K562 (cell line): ENCODE measurements around the gene MKLN1. TPM values are rescaled to one million over a fixed set of nuclear protein-coding genes. Genes with fewer than 3 reads are reported as not detected.

Experiments
- BCOR ChIP-seq: fragments of 450-650 bp; IDR thresholded peaks from 2 replicates; pipeline ENCODE4 v1.6.1; 2016
- CTCFL ChIP-seq: IDR thresholded peaks from 2 replicates; pipeline ENCODE4 v1.6.1; 2011; ENCODE audit warnings: borderline replicate concordance, low read depth, mild to moderate bottlenecking, moderate library complexity, low read length; ENCODE audit not compliant: insufficient read depth, poor library complexity, severe bottlenecking
- E2F8 ChIP-seq: fragments of 450-650 bp; IDR thresholded peaks from 2 replicates; pipeline ENCODE4 v1.7.1; 2018; ENCODE audit warnings: mild to moderate bottlenecking, low read depth; ENCODE audit not compliant: partially characterized antibody
- ESRRB ChIP-seq: fragments of 250-450 bp; sonication (Bioruptor Pico); IDR thresholded peaks from 2 replicates; pipeline ENCODE4 v1.5.0; 2020; ENCODE audit warnings: mild to moderate bottlenecking, moderate library complexity, borderline replicate concordance
- HDAC2 ChIP-seq: fragments of 450-650 bp; IDR thresholded peaks from 2 replicates; pipeline ENCODE4 v1.6.1; 2016; ENCODE audit warnings: mild to moderate bottlenecking
- HLTF ChIP-seq: fragments of 450-650 bp; IDR thresholded peaks from 2 replicates; pipeline ENCODE4 v1.6.1; 2016
- HMG20B ChIP-seq: fragments of 250-450 bp; sonication (Bioruptor Pico); IDR thresholded peaks from 2 replicates; pipeline ENCODE4 v1.5.0; 2021; ENCODE audit warnings: mild to moderate bottlenecking
- HNRNPUL1 ChIP-seq: fragments of 200-400 bp; formaldehyde crosslinking; IDR thresholded peaks from 2 replicates; pipeline ENCODE4 v1.6.1; 2017; ENCODE audit warnings: low read length
- MEF2D ChIP-seq: conservative IDR thresholded peaks from 2 replicates; pipeline ENCODE4 v1.6.1; 2016; ENCODE audit warnings: low read depth, missing genetic modification characterization, missing compliant biosample characterization
- MTA3 ChIP-seq: fragments of 450-650 bp; formaldehyde crosslinking; IDR thresholded peaks from 2 replicates; pipeline ENCODE4 v1.6.1; 2017; ENCODE audit warnings: mild to moderate bottlenecking, borderline replicate concordance
- MYC ChIP-seq, 2 experiments: fragments of 250-450 bp in 1 of 2; sonication (Bioruptor Pico) in 1 of 2; IDR thresholded peaks; 2 replicates each; pipeline versions ENCODE4 v1.5.1 to v1.6.1; 2012 to 2021; ENCODE audit warnings: low read depth in 2 of 2, borderline replicate concordance in 1 of 2, improper control_type of control experiment in 1 of 2, low read length in 1 of 2, mild to moderate bottlenecking in 1 of 2, moderate library complexity in 1 of 2
- MYNN ChIP-seq, 2 experiments: sonication (generic); formaldehyde crosslinking in 1 of 2; IDR thresholded peaks; 2 replicates each; pipeline versions ENCODE4 v1.5.0 to v1.6.1; 2016 to 2020; ENCODE audit warnings: antibody characterized with exemption in 1 of 2, missing genetic modification reagents in 1 of 2
- NEUROD1 ChIP-seq: fragments of 150-350 bp; IDR thresholded peaks from 2 replicates; pipeline ENCODE4 v1.6.1; 2014; ENCODE audit warnings: borderline replicate concordance, low read length, low read depth; ENCODE audit not compliant: partially characterized antibody
- NUFIP1 ChIP-seq: fragments of 450-650 bp; IDR thresholded peaks from 2 replicates; pipeline ENCODE4 v1.6.1; 2018; ENCODE audit not compliant: partially characterized antibody
- OTX1 ChIP-seq: fragments of 450-650 bp; formaldehyde crosslinking; IDR thresholded peaks from 2 replicates; pipeline ENCODE4 v1.4.0; 2022; ENCODE audit warnings: mild to moderate bottlenecking
- PTBP1 ChIP-seq: fragments of 200-400 bp; formaldehyde crosslinking; IDR thresholded peaks from 2 replicates; pipeline ENCODE4 v1.6.1; 2017; ENCODE audit warnings: low read depth, low read length
- SNRNP70 ChIP-seq: fragments of 200-400 bp; formaldehyde crosslinking; optimal IDR thresholded peaks from 2 replicates; pipeline ENCODE3; 2017; ENCODE audit warnings: low read depth, low read length
- ZNF140 ChIP-seq: fragments of 250-450 bp; sonication (Bioruptor Pico); IDR thresholded peaks from 2 replicates; pipeline ENCODE4 v1.8.0; 2021; ENCODE audit warnings: moderate library complexity, mild to moderate bottlenecking, inconsistent platforms
- ZNF184 ChIP-seq: sonication (generic); formaldehyde crosslinking; IDR thresholded peaks from 2 replicates; pipeline ENCODE4 v1.5.0; 2020; ENCODE audit warnings: missing genetic modification reagents
- ZNF224 ChIP-seq: sonication (generic); formaldehyde crosslinking; IDR thresholded peaks from 2 replicates; pipeline ENCODE4 v1.8.0; 2022; ENCODE audit warnings: mild to moderate bottlenecking, missing genetic modification reagents
- ZNF57 ChIP-seq: fragments of 450-650 bp; formaldehyde crosslinking; IDR thresholded peaks from 2 replicates; pipeline ENCODE4 v1.4.0; 2020; ENCODE audit warnings: mild to moderate bottlenecking, moderate library complexity
- ZNF589 ChIP-seq: fragments of 200-800 bp; sonication (Bioruptor generic); IDR thresholded peaks from 2 replicates; pipeline ENCODE4 v1.6.1; 2016; ENCODE audit warnings: low read depth, missing genetic modification characterization, missing compliant biosample characterization
- polyA plus RNA-seq, 8 experiments: library from polyadenylated mRNA; depleted of rRNA in 4 of 8; stranded (reverse) in 5 of 8; unstranded in 3 of 8; fragments of >200 nt; fragmentation: Nextera tagmentation in 2 of 8; fragmentation: Illumina TruSeq in 1 of 8; extraction: Ambion mirVana in 2 of 8; extraction: Trizol in 1 of 8; gene quantifications; 2 replicates each; pipeline versions ENCODE4 v1.2.1 to v1.2.3, GENCODE V29; 2011 to 2014; ENCODE audit warnings: inconsistent platforms in 1 of 8, missing spikeins in 1 of 8
- total RNA-seq, 7 experiments: library from RNA; depleted of rRNA in 6 of 7; stranded (reverse); fragments of >200 nt in 6 of 7; fragmentation: Illumina TruSeq in 2 of 7; extraction: Trizol in 2 of 7; gene quantifications; 2 replicates each; pipeline versions ENCODE4 v1.2.1 to v1.2.3, GENCODE V29; 2011 to 2021; ENCODE audit warnings: low replicate concordance in 1 of 7
- TF ChIP-seq, protein P1 (sequence below): fragments of 250-450 bp; sonication (Bioruptor Pico); IDR thresholded peaks from 2 replicates; pipeline ENCODE4 v1.4.0; 2020; ENCODE audit warnings: mild to moderate bottlenecking, moderate library complexity, borderline replicate concordance

Gene MKLN1
- total and polyA plus RNA-seq, 9 of the 15 experiments (the other 6 are each of a cell fraction or from before 2014, with no cell fraction given): 18.6 to 80.4 (median 56.0) TPM

- TF ChIP-seq MYC (IDR thresholded peaks at IDR 0.05; ENCODE audit: low read depth, low read length) (no peak), MYC (CRISPR knock-in tag; IDR thresholded peaks at IDR 0.05; ENCODE audit: borderline replicate concordance, low read depth) (no peak), OTX1 (CRISPR knock-in tag) (no peak), MYNN (IDR thresholded peaks at IDR 0.05) (no peak), MYNN (CRISPR knock-in tag; IDR thresholded peaks at IDR 0.05) (no peak), ESRRB (CRISPR knock-in tag) (no peak), HMG20B (no peak), HDAC2 (0 out of 2 replicates have a peak, but pooled peaks have one; percentile 26), CTCFL (no peak), HLTF (peak; percentile 50; the same call in 1 of the 2 replicates), MEF2D (tag) (no peak), ZNF224 (CRISPR knock-in tag) (no peak), ZNF184 (CRISPR knock-in tag) (no peak), PTBP1 (no peak), HNRNPUL1 (no peak), NEUROD1 (no peak), E2F8 (peak; percentile 20), ZNF57 (CRISPR knock-in tag) (no peak), MTA3 (0 out of 2 replicates have a peak, but pooled peaks have one; percentile 68), NUFIP1 (no peak), BCOR (peak; percentile 45; the same call in 1 of the 2 replicates), ZNF140 (CRISPR knock-in tag) (no peak), ZNF589 (CRISPR knock-in tag) (no peak), SNRNP70 (no peak)
- TF ChIP-seq, protein P1, sequence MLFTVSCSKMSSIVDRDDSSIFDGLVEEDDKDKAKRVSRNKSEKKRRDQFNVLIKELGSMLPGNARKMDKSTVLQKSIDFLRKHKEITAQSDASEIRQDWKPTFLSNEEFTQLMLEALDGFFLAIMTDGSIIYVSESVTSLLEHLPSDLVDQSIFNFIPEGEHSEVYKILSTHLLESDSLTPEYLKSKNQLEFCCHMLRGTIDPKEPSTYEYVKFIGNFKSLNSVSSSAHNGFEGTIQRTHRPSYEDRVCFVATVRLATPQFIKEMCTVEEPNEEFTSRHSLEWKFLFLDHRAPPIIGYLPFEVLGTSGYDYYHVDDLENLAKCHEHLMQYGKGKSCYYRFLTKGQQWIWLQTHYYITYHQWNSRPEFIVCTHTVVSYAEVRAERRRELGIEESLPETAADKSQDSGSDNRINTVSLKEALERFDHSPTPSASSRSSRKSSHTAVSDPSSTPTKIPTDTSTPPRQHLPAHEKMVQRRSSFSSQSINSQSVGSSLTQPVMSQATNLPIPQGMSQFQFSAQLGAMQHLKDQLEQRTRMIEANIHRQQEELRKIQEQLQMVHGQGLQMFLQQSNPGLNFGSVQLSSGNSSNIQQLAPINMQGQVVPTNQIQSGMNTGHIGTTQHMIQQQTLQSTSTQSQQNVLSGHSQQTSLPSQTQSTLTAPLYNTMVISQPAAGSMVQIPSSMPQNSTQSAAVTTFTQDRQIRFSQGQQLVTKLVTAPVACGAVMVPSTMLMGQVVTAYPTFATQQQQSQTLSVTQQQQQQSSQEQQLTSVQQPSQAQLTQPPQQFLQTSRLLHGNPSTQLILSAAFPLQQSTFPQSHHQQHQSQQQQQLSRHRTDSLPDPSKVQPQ: no peak
Observed at GRCh38 chr7:131336956-131337355, 9.3 kb downstream of the MKLN1 start (continued).
